22Rv1 (cell line): Measurements from ENCODE around the gene ESPNL.

ENCODE experiments used
- ZFX ChIP-seq: fragments of 450-650 bp; IDR thresholded peaks from 2 replicates; pipeline ENCODE4 v1.6.1; 2017; ENCODE audit warnings: antibody characterized with exemption, borderline replicate concordance
- TF ChIP-seq, protein P1 (sequence below): fragments of 450-650 bp; IDR thresholded peaks from 2 replicates; pipeline ENCODE4 v1.5.1; 2017; ENCODE audit warnings: mild to moderate bottlenecking

DNA sequence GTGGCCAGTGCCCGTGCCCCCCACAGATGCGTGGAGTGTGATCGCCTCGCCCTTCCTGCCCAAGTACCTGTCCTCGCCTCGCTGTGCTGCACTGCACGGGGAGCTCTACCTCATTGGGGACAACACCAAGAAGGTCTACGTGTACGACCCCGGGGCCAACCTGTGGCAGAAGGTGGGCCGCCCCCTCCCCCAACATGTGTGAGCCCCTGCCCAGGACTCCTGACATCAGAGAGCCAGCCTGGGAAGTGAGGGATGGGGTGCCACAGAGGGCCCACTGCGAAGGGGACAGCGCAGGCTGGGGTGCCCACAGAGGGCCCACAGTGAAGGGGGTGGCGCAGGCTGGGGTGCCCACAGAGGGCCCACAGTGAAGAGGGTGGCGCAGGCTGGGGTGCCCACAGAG is 48.8 kb downstream of the ESPNL start:
- TF ChIP-seq, protein P1, sequence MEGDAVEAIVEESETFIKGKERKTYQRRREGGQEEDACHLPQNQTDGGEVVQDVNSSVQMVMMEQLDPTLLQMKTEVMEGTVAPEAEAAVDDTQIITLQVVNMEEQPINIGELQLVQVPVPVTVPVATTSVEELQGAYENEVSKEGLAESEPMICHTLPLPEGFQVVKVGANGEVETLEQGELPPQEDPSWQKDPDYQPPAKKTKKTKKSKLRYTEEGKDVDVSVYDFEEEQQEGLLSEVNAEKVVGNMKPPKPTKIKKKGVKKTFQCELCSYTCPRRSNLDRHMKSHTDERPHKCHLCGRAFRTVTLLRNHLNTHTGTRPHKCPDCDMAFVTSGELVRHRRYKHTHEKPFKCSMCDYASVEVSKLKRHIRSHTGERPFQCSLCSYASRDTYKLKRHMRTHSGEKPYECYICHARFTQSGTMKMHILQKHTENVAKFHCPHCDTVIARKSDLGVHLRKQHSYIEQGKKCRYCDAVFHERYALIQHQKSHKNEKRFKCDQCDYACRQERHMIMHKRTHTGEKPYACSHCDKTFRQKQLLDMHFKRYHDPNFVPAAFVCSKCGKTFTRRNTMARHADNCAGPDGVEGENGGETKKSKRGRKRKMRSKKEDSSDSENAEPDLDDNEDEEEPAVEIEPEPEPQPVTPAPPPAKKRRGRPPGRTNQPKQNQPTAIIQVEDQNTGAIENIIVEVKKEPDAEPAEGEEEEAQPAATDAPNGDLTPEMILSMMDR = no peak
- no peak for TF ChIP-seq ZFX
